HepG2 (cell line): ENCODE data around the gene PFDN1. TPM values are rescaled to one million over a fixed set of nuclear protein-coding genes. Genes with fewer than 3 reads are reported as not detected.

Experiments
- ADNP ChIP-seq: sonication (generic); formaldehyde crosslinking; IDR thresholded peaks from 2 replicates; pipeline ENCODE4 v1.4.0; 2020; ENCODE audit warnings: missing genetic modification reagents
- ARNT2 ChIP-seq: sonication (generic); formaldehyde crosslinking; IDR thresholded peaks from 2 replicates; pipeline ENCODE4 v1.8.0; 2022; ENCODE audit warnings: mild to moderate bottlenecking, low read depth, missing genetic modification reagents, moderate library complexity
- BRF2 ChIP-seq: sonication (generic); formaldehyde crosslinking; IDR thresholded peaks from 2 replicates; pipeline ENCODE4 v1.8.1; 2022; ENCODE audit warnings: mild to moderate bottlenecking, missing genetic modification reagents
- CTCF ChIP-seq: sonication (generic); formaldehyde crosslinking; IDR thresholded peaks from 2 replicates; pipeline ENCODE4 v1.5.0; 2020; ENCODE audit warnings: mild to moderate bottlenecking, missing genetic modification reagents, moderate library complexity
- DR1 ChIP-seq: sonication (generic); formaldehyde crosslinking; IDR thresholded peaks from 2 replicates; pipeline ENCODE4 v1.8.0; 2021; ENCODE audit warnings: mild to moderate bottlenecking, missing genetic modification reagents, inconsistent platforms
- FOXK1 ChIP-seq: sonication (generic); formaldehyde crosslinking; IDR thresholded peaks from 2 replicates; pipeline ENCODE4 v1.4.0; 2020; ENCODE audit warnings: low read depth, missing genetic modification reagents, borderline replicate concordance
- KDM2A ChIP-seq: sonication (generic); formaldehyde crosslinking; IDR thresholded peaks from 2 replicates; pipeline ENCODE4 v1.4.0; 2020; ENCODE audit warnings: low read depth, missing genetic modification reagents, borderline replicate concordance
- KLF15 ChIP-seq: sonication (generic); formaldehyde crosslinking; IDR thresholded peaks from 2 replicates; pipeline ENCODE4 v1.8.1; 2023; ENCODE audit warnings: borderline replicate concordance, mild to moderate bottlenecking, inconsistent platforms, missing genetic modification reagents, mixed read lengths
- MEIS2 ChIP-seq: sonication (generic); formaldehyde crosslinking; IDR thresholded peaks from 2 replicates; pipeline ENCODE4 v1.9.0; 2021; ENCODE audit warnings: mild to moderate bottlenecking, missing genetic modification reagents
- MZF1 ChIP-seq: sonication (generic); formaldehyde crosslinking; IDR thresholded peaks from 2 replicates; pipeline ENCODE4 v1.8.1; 2023; ENCODE audit warnings: mild to moderate bottlenecking, missing genetic modification reagents, borderline replicate concordance
- NCOA5 ChIP-seq: sonication (generic); formaldehyde crosslinking; IDR thresholded peaks from 2 replicates; pipeline ENCODE4 v1.4.0; 2020; ENCODE audit warnings: missing genetic modification reagents
- POGZ ChIP-seq: sonication (generic); formaldehyde crosslinking; IDR thresholded peaks from 2 replicates; pipeline ENCODE4 v1.4.0; 2020; ENCODE audit warnings: mild to moderate bottlenecking, missing genetic modification reagents
- PRPF4 ChIP-seq: fragments of 200-400 bp; formaldehyde crosslinking; IDR thresholded peaks from 2 replicates; pipeline ENCODE4 v1.6.1; 2016; ENCODE audit warnings: low read length, low read depth; ENCODE audit not compliant: poor library complexity, severe bottlenecking
- RNF219 ChIP-seq: sonication (generic); formaldehyde crosslinking; IDR thresholded peaks from 2 replicates; pipeline ENCODE4 v1.5.0; 2020; ENCODE audit warnings: mild to moderate bottlenecking, missing genetic modification reagents
- RXRA ChIP-seq: sonication (generic); formaldehyde crosslinking; IDR thresholded peaks from 2 replicates; pipeline ENCODE4 v1.5.1; 2020; ENCODE audit warnings: missing genetic modification reagents
- TAF1 ChIP-seq: sonication (generic); formaldehyde crosslinking; IDR thresholded peaks from 2 replicates; pipeline ENCODE4 v1.4.0; 2020; ENCODE audit warnings: missing genetic modification reagents
- TBX2 ChIP-seq: sonication (generic); formaldehyde crosslinking; IDR thresholded peaks from 2 replicates; pipeline ENCODE4 v1.5.0; 2020; ENCODE audit warnings: missing genetic modification reagents, mild to moderate bottlenecking, borderline replicate concordance
- TMF1 ChIP-seq: sonication (generic); formaldehyde crosslinking; IDR thresholded peaks from 2 replicates; pipeline ENCODE4 v1.8.1; 2022; ENCODE audit warnings: low read depth, missing genetic modification reagents
- TSC22D2 ChIP-seq: sonication (generic); formaldehyde crosslinking; IDR thresholded peaks from 2 replicates; pipeline ENCODE4 v1.5.1; 2020; ENCODE audit warnings: missing genetic modification reagents, mild to moderate bottlenecking, borderline replicate concordance
- ZFYVE20 ChIP-seq: sonication (generic); formaldehyde crosslinking; IDR thresholded peaks from 2 replicates; pipeline ENCODE4 v1.8.0; 2023; ENCODE audit warnings: low read depth, mild to moderate bottlenecking, moderate library complexity, missing genetic modification reagents, borderline replicate concordance
- ZKSCAN8 ChIP-seq: IDR thresholded peaks from 2 replicates; pipeline ENCODE4 v1.6.1; 2016; ENCODE audit warnings: borderline replicate concordance, missing genetic modification reagents, missing compliant biosample characterization
- ZMAT3 ChIP-seq: sonication (generic); formaldehyde crosslinking; conservative IDR thresholded peaks from 2 replicates; pipeline ENCODE4 v1.7.0; 2021; ENCODE audit warnings: missing genetic modification reagents
- ZNF501 ChIP-seq: sonication (generic); formaldehyde crosslinking; IDR thresholded peaks from 2 replicates; pipeline ENCODE4 v1.5.1; 2020; ENCODE audit warnings: mild to moderate bottlenecking, moderate library complexity, missing genetic modification reagents
- ZNF597 ChIP-seq: sonication (generic); formaldehyde crosslinking; IDR thresholded peaks from 2 replicates; pipeline ENCODE4 v1.5.0; 2020; ENCODE audit warnings: missing genetic modification reagents
- ZNF777 ChIP-seq: sonication (generic); formaldehyde crosslinking; IDR thresholded peaks from 2 replicates; pipeline ENCODE4 v1.4.0; 2020; ENCODE audit warnings: missing genetic modification reagents
- ZSCAN25 ChIP-seq: sonication (generic); formaldehyde crosslinking; IDR thresholded peaks from 2 replicates; pipeline ENCODE4 v1.8.0; 2022; ENCODE audit warnings: mild to moderate bottlenecking, missing genetic modification reagents
- polyA plus RNA-seq, 8 experiments: library from polyadenylated mRNA; depleted of rRNA in 3 of 8; stranded (reverse) in 7 of 8; unstranded in 1 of 8; fragments of >200 nt; fragmentation: Illumina TruSeq in 4 of 8; extraction: Trizol in 4 of 8; gene quantifications; 2 replicates each; pipeline versions ENCODE4 v1.2.1 to v1.2.3, GENCODE V29; 2011 to 2016; ENCODE audit warnings: low read depth in 4 of 8, missing spikeins in 1 of 8, mixed read lengths in 1 of 8; ENCODE audit not compliant: insufficient read depth in 1 of 8
- total RNA-seq, 5 experiments: library from RNA; depleted of rRNA; stranded (reverse); fragments of >200 nt; fragmentation: Illumina TruSeq; extraction: Trizol; gene quantifications; 2 replicates each; pipeline ENCODE4 v1.2.3, GENCODE V29; 2016; ENCODE audit warnings: low read depth in 1 of 5

PFDN1 gene
- total and polyA plus RNA-seq, 2 of the 13 experiments (the other 11 are each of a cell fraction or from before 2014, with no cell fraction given), result 67.2 to 70.8 TPM

- no peak for TF ChIP-seq DR1
- TF ChIP-seq RXRA, result 0 out of 2 replicates have a peak, but pooled peaks have one; percentile 30
- TF ChIP-seq MZF1 (CRISPR knock-in tag), result no peak
- no peak for TF ChIP-seq RNF219 (CRISPR knock-in tag)
- TF ChIP-seq ADNP (CRISPR knock-in tag), result no peak
- TF ChIP-seq ARNT2 (CRISPR knock-in tag), result 0 out of 2 replicates have a peak, but pooled peaks have one; percentile 24
- no peak for TF ChIP-seq TSC22D2 (CRISPR knock-in tag)
- TF ChIP-seq ZKSCAN8 (CRISPR knock-in tag), result no peak
- no peak for TF ChIP-seq ZNF777
- TF ChIP-seq KDM2A (CRISPR knock-in tag), result peak; percentile 74
- peak; percentile 22; the same call in 1 of the 2 replicates for TF ChIP-seq TBX2 (CRISPR knock-in tag)
- TF ChIP-seq KLF15 (CRISPR knock-in tag), result no peak
- TF ChIP-seq BRF2 (CRISPR knock-in tag), result no peak
- TF ChIP-seq NCOA5 (CRISPR knock-in tag), result no peak
- TF ChIP-seq ZMAT3 (CRISPR knock-in tag), result no peak
- TF ChIP-seq ZNF501 (CRISPR knock-in tag), result peak; percentile 65; the same call in 1 of the 2 replicates
- TF ChIP-seq ZNF597 (CRISPR knock-in tag), result no peak
- TF ChIP-seq POGZ (CRISPR knock-in tag), result no peak
- TF ChIP-seq ZFYVE20, result no peak
- no peak for TF ChIP-seq MEIS2 (CRISPR knock-in tag)
- TF ChIP-seq PRPF4, result no peak
- peak; percentile 88 for TF ChIP-seq ZSCAN25 (CRISPR knock-in tag)
- TF ChIP-seq CTCF (CRISPR knock-in tag), result peak; percentile 93
- no peak for TF ChIP-seq TMF1 (CRISPR knock-in tag)
- TF ChIP-seq FOXK1, result no peak
- no peak for TF ChIP-seq TAF1 (CRISPR knock-in tag)
Observed at GRCh38 chr5:140244525-140245025, 58.3 kb downstream of the PFDN1 start (continued).
